Central memory CD4-positive, alpha-beta T cell (primary cell): ENCODE data around the gene XAGE3.

Source experiments
- DNase-seq: peaks from one replicate; pipeline ENCODE4 v3.0.0; 2022

Gene XAGE3

DNA sequence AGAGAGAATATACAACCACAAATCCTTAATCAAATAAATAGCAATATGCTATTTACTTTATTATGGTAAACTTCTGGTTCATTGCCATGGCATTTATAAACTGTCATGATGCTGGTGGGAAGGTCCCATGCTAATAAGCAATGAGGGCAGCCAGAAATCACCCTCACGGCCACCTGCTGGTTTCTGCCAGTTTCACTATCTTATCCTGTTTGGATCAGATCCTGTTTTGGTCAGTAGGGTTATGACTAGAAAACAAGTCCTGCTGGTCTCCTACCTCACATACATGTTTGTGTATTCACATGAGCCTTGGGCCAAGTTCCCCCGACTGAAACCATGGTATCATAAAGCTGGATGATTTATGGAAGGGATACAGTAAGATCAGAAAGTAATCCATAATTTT is 28.7 kb downstream of the XAGE3 start:
- no peak for DNase-seq

GRCh38 chrX:52830551-52830950 is 37.3 kb downstream of the XAGE3 start:
- no peak for DNase-seq

DNA sequence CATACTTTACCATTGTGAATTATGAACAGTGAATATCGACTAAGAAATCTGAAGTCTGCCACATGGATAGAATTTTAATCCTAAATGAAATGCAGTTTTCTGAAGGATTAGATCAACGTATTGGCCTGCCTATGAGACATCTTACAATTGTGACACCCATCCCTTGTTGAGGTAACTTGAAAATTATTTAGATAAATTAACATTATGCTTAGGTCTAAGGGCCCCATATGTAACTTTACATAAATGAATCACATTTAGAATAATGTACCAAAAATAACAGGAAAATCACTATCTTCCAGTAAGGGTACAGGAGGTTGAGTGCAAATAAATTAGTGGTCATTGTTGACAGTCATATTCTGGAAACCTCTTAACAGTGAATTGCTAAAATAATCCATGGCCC is 43.3 kb downstream of the XAGE3 start:
- no peak for DNase-seq

DNA sequence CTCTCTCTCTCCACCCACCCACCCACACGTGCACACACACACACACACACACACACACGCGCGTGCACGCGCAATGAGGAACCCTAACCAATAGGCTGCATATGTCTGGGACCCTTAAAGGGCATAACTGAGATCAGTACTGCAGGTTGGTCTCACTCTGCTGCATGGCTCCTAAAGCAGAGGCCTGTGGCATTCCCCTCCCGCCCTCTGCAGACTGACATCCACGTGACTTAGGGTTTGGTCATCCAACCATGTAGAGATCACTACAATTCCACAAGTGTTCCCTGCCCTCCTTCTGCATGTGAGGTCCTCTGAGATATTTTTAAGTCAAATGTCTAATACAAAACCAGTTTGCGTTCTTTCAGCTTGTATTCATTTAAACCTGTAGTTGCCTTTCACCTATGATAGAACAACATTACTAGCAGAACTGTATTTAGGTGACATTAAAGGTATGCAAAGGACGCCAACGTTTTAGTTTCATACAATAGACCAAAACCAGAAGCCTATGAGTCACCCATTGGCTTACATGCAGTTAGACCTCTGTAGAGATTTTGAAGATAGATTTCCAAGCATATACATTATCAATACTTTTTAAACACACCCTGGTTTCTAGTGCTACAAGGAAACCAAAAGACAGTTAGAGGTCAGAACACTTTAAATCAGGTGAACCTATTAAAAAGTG is 46.7 kb downstream of the XAGE3 start:
- no peak for DNase-seq

GRCh38 chrX:52819788-52820187 is 48.1 kb downstream of the XAGE3 start:
- no peak for DNase-seq
